Mucosa of stomach (tissue), 1 donor: ENCODE measurements around the gene ADM.

Source experiments
- H3K27me3 ChIP-seq: one replicate; pipeline ENCODE4 v1.7.0; 2013; ENCODE audit warnings: mild to moderate bottlenecking, low read length; ENCODE audit not compliant: control insufficient read depth, insufficient read depth
- H3K36me3 ChIP-seq: one replicate; pipeline ENCODE4 v1.7.0; 2013; ENCODE audit warnings: low read length; ENCODE audit not compliant: control insufficient read depth, insufficient read depth
- H3K4me1 ChIP-seq: one replicate; pipeline ENCODE4 v1.7.0; 2013; ENCODE audit warnings: mild to moderate bottlenecking, low read length; ENCODE audit not compliant: control insufficient read depth, insufficient read depth
- H3K4me3 ChIP-seq: one replicate; pipeline ENCODE4 v1.7.0; 2013; ENCODE audit warnings: low read length
- H3K9ac ChIP-seq: one replicate; pipeline ENCODE4 v1.7.0; 2013; ENCODE audit warnings: mild to moderate bottlenecking, low read length, moderate library complexity
- H3K9me3 ChIP-seq: one replicate; pipeline ENCODE4 v1.7.0; 2013; ENCODE audit warnings: mild to moderate bottlenecking, low read length, moderate library complexity; ENCODE audit not compliant: control insufficient read depth
- donor health status: Pancreatic carcinoma.

Gene ADM

DNA sequence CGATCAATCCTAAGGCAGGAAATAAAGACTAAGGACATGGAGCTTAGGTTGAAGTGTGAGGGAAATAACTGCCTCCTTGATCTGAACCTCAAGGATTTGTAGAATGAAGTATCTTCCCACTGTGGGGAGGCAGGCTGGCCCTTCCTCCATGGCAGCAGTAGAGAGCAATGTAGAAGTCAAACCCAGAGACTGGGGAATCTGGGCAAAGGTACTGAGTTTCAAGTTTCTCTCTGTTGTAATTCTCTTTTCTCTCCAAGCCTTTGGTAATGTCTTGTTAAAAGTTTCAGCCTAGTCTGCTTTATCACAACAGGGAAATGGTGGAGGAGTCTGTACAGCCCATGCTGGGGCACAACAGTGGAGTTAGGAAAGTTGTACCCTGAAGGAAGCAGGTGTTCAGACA is 49.5 kb downstream of the ADM start:
- Histone ChIP-seq H3K27me3 (no peaks in the 10 kb centered on the region), H3K9me3 (no peaks in the 10 kb centered on the region), H3K4me1 (peaks cover 18% of the 10 kb centered on the region), H3K9ac (no peak overlapping the region), H3K36me3 (no peaks in the 10 kb centered on the region), H3K4me3 (no peak overlapping the region)

DNA sequence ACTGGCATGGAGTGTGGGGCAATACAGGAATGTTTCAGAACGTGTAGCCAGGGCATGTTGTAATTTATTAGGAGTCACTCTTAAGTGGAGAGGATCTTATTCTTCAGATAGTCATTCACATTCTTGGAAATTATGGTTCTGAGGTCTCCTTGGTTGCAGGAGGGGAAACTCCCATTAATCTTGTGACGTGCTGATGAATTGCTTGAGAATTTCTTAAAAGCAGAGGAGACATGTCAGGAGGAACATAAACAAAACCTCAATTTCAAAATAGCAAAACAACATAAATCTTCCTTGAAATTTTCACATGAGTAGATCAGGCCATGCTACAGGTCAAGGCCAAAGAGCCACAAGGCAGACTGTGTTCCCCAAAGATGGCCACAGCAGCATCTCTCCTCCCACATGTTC is 50.4 kb downstream of the ADM start:
- Histone ChIP-seq H3K9ac (no peak overlapping the region), H3K9me3 (no peaks in the 10 kb centered on the region), H3K4me3 (no peak overlapping the region), H3K36me3 (no peaks in the 10 kb centered on the region), H3K27me3 (no peaks in the 10 kb centered on the region), H3K4me1 (peaks cover 18% of the 10 kb centered on the region)

DNA sequence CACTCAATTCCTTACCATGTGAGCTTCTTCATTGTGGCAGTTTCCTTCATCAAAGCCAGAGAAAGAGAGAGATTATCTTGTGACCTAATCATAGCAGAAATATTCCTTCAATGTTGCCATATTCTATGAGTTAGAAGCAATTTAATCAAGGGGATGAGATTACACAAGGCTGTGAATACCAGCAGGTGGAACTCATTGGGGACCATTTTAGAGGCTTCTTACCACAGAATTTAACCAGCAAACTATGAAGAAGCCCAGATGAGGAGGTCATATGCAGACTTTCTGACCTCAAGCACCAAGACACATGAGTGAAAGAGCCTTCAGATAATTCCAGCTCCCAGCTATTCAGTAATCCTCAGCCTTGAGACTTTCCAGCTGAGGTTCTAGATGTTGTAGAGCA is 51.3 kb downstream of the ADM start:
- H3K4me3 ChIP-seq: no peak overlapping the region

More for the DNA sequence above, 51.3 kb downstream of the ADM start:
- no peaks in the 10 kb centered on the region for H3K36me3 ChIP-seq
- no peaks in the 10 kb centered on the region for H3K9me3 ChIP-seq
- H3K27me3 ChIP-seq: no peaks in the 10 kb centered on the region
- no peak overlapping the region for H3K9ac ChIP-seq
- peaks cover 12% of the 10 kb centered on the region for H3K4me1 ChIP-seq
